Effector memory CD4-positive, alpha-beta T cell (primary cell): ENCODE data around the gene OPTN.

Experiments used
- DNase-seq, 3 donors: peaks; one replicate each; pipeline ENCODE4 v3.0.0-alpha.2; 2020
- H3K27ac ChIP-seq: 2 replicates; pipeline ENCODE4 v1.7.0; 2013; ENCODE audit warnings: mild to moderate bottlenecking, low read length, moderate library complexity; ENCODE audit not compliant: insufficient read depth, poor library complexity, severe bottlenecking
- H3K27me3 ChIP-seq: replicated peaks from 2 replicates; pipeline ENCODE4 v1.7.0; 2013; ENCODE audit warnings: mild to moderate bottlenecking, low read length; ENCODE audit not compliant: insufficient read depth, control insufficient read depth, poor library complexity, severe bottlenecking
- H3K36me3 ChIP-seq: 2 replicates; pipeline ENCODE4 v1.7.0; 2013; ENCODE audit warnings: mild to moderate bottlenecking, low read length, moderate library complexity; ENCODE audit not compliant: control insufficient read depth, insufficient read depth
- H3K4me1 ChIP-seq: 2 replicates; pipeline ENCODE4 v1.7.0; 2013; ENCODE audit warnings: low read length, mild to moderate bottlenecking; ENCODE audit not compliant: control insufficient read depth, insufficient read depth, poor library complexity, severe bottlenecking
- H3K4me3 ChIP-seq: 2 replicates; pipeline ENCODE4 v1.7.0; 2013; ENCODE audit warnings: low read length, low read depth, mild to moderate bottlenecking; ENCODE audit not compliant: insufficient read depth, poor library complexity, severe bottlenecking
- H3K9me3 ChIP-seq: 2 replicates; pipeline ENCODE4 v1.7.0; 2013; ENCODE audit warnings: mild to moderate bottlenecking, low read length, moderate library complexity; ENCODE audit not compliant: control insufficient read depth

OPTN gene

DNA sequence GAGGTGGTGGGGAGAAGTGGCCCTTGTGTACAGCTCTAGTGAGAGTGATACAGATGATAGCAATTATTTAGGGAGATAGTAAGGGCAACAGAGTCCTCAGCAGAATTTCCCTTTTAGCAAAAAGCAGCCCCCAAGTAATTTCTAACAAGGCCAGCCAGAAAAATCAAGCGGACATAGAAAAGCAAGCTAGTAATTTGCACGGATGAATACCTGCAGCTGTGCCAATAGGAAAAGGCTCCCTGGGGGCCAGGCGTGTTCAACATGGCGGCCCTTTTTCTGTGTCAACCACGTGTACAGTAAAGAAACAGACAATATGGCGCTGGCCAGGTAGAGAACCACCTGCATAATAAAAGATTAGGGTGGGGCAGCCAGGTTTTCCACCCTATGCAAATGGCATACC is 68.8 kb downstream of the OPTN start:
- Histone ChIP-seq H3K27me3 (no peaks in the 10 kb centered on the region), H3K9me3 (no peaks in the 10 kb centered on the region), H3K36me3 (no peaks in the 10 kb centered on the region), H3K4me3 (no peak overlapping the region), H3K4me1 (no peaks in the 10 kb centered on the region), H3K27ac (no peak overlapping the region)
- no peak for DNase-seq

DNA sequence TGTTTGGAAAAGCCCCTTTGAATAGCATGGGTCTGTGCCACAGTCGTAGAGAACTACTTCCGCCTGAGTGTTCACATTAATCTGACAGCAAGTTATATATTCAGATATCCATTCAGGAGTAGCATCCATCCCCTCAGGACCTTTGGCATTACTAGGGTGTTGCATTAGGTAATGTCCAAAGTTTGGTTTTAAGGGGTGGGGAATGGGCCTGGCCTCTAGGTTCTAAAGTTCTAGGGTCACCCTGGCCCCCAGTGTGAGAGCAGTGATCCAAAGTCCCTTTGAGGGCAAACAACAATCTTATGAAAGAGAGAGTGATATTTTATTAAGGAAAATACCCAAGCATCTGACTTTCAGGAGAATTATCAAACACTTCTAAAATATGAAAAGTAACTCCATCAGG is 73.7 kb downstream of the OPTN start:
- no peak for DNase-seq
- H3K4me1 ChIP-seq: no peaks in the 10 kb centered on the region
- no peak overlapping the region for H3K4me3 ChIP-seq
- H3K36me3 ChIP-seq: no peaks in the 10 kb centered on the region
- H3K9me3 ChIP-seq: no peaks in the 10 kb centered on the region
- H3K27me3 ChIP-seq: no peaks in the 10 kb centered on the region
- no peak overlapping the region for H3K27ac ChIP-seq

DNA sequence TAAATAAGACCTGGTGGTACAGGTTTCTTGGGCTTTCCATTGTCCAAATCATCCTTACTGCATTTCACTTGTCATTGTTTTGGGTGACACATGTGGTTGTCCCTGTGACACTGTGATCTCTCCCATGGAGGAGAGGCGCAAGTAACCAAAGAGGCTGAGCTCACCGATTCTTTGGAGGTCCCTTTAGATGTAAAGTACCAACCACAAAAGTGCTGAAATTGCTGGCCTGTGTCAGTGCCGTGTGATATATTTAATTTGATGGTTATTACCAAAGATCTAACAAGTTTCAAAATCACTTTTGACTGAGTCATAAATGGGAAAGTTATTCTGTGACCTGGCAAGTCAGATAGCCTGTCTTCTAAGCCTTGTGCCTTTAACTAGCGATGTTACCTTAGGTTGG is 80.8 kb downstream of the OPTN start:
- no peak overlapping the region for H3K27ac ChIP-seq
- no peaks in the 10 kb centered on the region for H3K27me3 ChIP-seq
- H3K4me3 ChIP-seq: no peak overlapping the region
- H3K36me3 ChIP-seq: no peaks in the 10 kb centered on the region
- no peaks in the 10 kb centered on the region for H3K4me1 ChIP-seq
- no peaks in the 10 kb centered on the region for H3K9me3 ChIP-seq
- DNase-seq: no peak

DNA sequence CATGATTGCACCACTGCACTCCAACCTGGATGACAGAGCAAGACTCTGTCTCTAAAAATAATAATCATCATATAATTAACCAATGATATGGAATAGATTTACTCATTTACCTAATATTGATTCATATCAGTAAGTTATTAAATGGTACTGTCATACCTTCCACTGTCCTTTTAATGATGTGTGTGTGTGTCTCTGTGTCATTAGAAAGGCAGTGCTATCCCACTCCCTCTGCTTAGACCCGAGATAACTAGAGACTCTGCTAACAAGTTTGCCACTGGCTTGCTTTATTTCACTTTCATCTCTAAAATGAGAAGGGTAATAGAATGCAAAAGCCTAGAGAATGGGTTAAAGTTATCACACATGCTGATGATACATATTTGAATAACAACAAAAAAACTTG is 82.5 kb downstream of the OPTN start:
- no peak overlapping the region for H3K4me3 ChIP-seq
- H3K27ac ChIP-seq: no peak overlapping the region
- no peaks in the 10 kb centered on the region for H3K9me3 ChIP-seq
- no peaks in the 10 kb centered on the region for H3K27me3 ChIP-seq
- no peaks in the 10 kb centered on the region for H3K36me3 ChIP-seq
- no peak for DNase-seq
- H3K4me1 ChIP-seq: no peaks in the 10 kb centered on the region

DNA sequence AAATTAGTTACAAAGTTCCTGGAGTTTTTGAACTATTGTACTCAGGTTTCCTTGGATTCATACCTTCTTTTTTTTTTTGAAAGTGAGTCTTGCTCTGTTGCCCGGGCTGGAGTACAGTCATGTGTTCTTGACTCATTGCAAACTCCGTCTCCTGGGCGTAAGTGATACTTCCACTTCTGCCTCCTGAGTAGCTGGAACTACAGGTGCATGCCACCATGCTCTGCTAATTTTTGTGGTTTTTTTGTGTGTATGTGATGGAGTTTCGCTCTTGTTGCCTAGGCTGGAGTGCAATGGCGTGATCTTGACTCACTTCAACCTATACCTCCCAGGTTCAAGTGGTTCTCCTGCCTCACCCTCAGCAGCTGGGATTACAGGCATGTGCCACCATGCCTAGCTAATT is 83.7 kb downstream of the OPTN start:
- Histone ChIP-seq H3K36me3 (no peaks in the 10 kb centered on the region), H3K27ac (no peak overlapping the region), H3K9me3 (no peaks in the 10 kb centered on the region), H3K4me3 (no peak overlapping the region), H3K27me3 (no peaks in the 10 kb centered on the region), H3K4me1 (no peaks in the 10 kb centered on the region)
- no peak for DNase-seq

DNA sequence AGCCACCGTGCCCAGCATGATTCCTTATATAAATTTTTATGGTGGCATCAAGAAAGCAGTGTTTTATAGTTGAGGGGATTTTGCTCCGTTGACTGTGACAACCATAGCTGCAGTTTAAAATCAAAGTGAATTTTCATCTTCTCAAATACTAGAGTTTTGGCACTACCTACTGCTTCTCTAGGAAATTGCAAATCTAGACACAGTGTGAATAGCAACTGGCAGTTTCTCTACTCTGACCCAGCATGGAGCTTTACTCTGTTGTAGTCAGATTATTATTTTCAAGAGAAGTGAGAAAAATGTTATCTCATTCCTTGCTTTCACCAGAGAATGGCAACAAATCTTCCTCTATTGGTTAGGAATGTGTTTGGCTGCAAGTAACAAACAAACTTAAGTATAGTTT is 84.3 kb downstream of the OPTN start:
- Histone ChIP-seq H3K4me3 (no peak overlapping the region), H3K9me3 (no peaks in the 10 kb centered on the region), H3K27ac (no peak overlapping the region), H3K36me3 (no peaks in the 10 kb centered on the region), H3K27me3 (no peaks in the 10 kb centered on the region), H3K4me1 (no peaks in the 10 kb centered on the region)
- no peak for DNase-seq

DNA sequence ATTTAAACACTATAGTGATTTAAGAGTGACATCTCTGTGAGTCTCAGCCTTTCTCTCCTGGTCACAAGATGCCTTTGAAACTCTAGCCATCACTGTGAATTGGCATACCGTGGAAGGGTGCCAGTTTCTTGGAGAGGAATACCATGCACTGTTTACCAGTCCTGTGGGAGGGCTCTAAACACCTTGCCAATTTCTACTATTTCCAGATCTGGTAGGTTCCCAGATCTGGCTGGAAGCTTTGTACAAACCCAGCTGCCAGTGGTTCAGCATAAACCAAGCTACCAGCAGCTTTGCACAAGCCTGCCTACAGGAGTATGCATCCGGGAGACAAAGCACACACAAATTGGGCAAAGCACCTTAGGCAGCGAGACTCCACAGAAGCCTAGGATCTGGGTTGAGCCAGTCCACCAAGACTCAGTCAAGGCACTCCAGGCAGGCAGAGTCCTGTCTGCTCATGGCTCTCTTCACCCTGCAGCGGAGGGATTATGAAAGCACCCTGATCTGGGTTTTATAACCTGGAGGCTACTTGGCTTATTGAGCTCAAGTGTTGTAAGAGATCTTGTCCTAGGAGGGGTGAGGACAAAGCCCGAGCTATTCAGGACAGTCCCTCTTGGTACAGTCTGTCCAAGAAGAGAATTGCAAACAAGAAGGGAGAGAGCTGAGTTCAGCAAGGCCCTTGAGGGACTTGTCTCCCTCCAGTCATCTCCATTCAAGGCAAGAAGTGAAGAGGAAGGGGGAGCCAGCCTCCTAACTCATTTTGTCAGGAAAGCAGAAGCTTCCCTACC is 85.0 kb downstream of the OPTN start:
- DNase-seq: no peak
- H3K27me3 ChIP-seq: no peaks in the 10 kb centered on the region
- H3K36me3 ChIP-seq: no peaks in the 10 kb centered on the region

DNA sequence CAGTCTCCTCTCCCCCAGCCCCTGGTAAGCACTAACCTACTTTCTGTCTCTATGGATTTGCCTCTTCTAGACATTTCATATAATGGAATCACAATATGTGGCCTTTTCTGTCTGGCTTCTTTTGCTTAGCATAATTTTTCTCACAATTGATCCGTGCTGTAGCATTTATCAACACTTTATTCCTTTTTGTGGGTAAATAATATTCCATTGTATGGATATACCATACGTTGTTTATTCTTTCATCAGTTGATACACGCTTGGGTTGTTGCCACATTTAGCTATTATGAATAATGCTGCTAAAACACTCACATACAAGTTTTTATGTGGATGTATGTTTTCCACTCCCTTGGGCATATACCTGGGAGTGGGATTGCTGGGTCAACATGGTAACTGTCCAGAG is 87.2 kb downstream of the OPTN start:
- Histone ChIP-seq H3K27me3 (no peaks in the 10 kb centered on the region), H3K4me3 (no peak overlapping the region), H3K9me3 (no peaks in the 10 kb centered on the region), H3K27ac (no peak overlapping the region), H3K4me1 (no peaks in the 10 kb centered on the region), H3K36me3 (no peaks in the 10 kb centered on the region)
- DNase-seq: no peak

More for the DNA sequence above, 85.0 kb downstream of the OPTN start:
- no peaks in the 10 kb centered on the region for H3K9me3 ChIP-seq
- no peak overlapping the region for H3K4me3 ChIP-seq
- H3K4me1 ChIP-seq: no peaks in the 10 kb centered on the region
- no peak overlapping the region for H3K27ac ChIP-seq
